HG03135 (cell line): ENCODE results near the gene ZNF350.
"Not testable (repeated sequence)": the region's sequence is repeated elsewhere in the genome, so short reads cannot be mapped to it uniquely, and the experiment has no call there.

Experiments used
- ATAC-seq: cut with Tn5 transposase; IDR thresholded peaks from one replicate; pipeline ENCODE4 v1.9.1; 2021; ENCODE audit warnings: mild to moderate bottlenecking, moderate library complexity; ENCODE audit not compliant: unreplicated experiment

Gene ZNF350

GRCh38 chr19:51986309-51987291 lies at the start of gene ZNF350:
Gene ZNF350, minus strand, starts transcription at chr19:51986840. Its CDS starts 12,480 bp downstream, at chr19:51974360.
- peak; percentile 96 for ATAC-seq

DNA sequence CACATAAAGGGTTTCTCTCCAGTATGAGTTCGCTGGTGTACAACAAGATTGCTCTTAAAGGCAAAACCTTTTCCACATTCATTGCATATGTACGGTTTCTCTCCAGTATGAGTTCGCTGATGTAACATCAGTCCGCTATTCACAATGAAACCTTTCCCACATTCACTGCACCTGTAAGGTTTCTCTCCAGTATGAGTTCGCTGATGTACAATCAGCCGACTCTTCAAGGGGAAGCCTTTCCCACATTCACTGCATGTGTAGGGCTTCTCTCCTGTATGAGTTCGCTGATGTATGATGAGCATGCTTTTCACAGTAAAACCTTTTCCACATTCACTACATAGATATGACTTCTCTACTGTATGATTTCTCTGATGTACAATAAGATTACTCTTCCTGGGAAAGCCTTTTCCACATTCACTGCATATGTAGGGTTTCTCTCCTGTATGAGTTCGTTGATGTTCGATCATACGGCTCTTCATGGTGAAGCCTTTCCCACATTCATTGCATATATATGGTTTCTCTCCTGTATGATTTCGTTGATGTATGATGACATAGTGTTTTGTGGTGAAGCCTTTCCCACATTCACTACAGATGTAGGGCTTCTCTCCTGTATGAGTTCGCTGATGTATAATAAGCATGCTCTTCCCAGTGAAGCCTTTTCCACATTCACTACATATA lies 47.5 kb upstream of the ZNF350 start:
- ATAC-seq, result no peak

- ATAC-seq, result peak; percentile 34
Measured at GRCh38 chr19:52028780-52029123, 42.1 kb upstream of the ZNF350 start.

- peak; percentile 78 for ATAC-seq
Measured at GRCh38 chr19:52028027-52028779, 41.6 kb upstream of the ZNF350 start, which contains the start of gene ZNF614. Gene ZNF614, minus strand, starts transcription at chr19:52028379. Its CDS starts 2,634 bp downstream, at chr19:52025745.

DNA sequence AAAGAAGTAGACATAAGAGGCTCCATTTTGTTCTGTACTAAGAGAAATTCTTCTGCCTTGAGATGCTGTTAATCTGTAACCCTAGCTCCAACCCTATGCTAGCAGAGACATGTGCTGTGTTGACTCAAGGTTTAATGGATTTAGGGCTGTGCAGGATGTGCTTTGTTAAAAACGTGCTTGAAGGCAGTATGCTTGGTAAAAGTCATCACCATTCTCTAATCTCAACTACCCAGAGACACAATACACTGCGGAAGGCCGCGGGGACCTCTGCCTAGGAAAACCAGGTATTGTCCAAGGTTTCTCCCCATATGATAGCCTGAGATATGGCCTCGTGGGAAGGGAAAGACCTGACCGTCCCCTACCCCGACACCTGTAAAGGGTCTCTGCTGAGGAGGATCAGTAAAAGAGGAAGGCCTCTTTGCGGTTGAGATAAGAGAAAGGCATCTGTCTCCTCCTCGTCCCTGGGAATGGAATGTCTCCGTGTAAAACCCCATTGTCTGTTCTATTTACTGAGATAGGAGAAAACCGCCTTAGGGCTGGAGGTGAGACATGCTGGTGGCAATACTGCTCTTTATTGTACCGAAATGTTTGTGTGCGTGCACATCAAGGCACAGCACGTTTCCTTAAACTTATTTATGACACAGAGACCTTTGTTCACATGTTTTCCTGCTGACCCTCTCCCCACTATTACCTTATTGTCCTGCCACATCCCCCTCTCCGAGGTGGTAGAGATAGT lies 39.8 kb upstream of the ZNF350 start:
- ATAC-seq, result not testable (repeated sequence)

- not testable (repeated sequence) for ATAC-seq
Measured at GRCh38 chr19:52024478-52024877, 37.8 kb upstream of the ZNF350 start.

DNA sequence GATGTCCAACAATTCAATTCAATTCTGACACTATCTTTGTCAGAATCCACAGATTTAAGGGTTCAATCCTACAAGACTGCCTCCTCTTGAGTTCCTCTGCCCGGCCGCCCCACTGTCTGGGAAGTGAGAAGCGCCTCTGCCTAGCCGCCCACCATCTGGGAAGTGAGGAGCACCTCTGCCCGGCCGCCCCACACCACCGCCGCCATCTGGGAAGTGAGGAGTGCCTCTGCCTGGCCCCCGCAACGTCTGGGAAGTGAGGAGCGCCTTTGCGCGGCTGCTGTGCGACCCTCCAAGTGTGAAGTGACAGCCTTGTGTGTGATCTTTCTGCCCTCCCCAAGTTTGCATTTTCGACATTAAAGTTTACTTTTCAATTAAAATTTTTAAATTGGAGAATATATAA lies 35.6 kb upstream of the ZNF350 start:
- ATAC-seq, result no peak

- no peak for ATAC-seq
Measured at GRCh38 chr19:52020506-52020905, 33.9 kb upstream of the ZNF350 start.

DNA sequence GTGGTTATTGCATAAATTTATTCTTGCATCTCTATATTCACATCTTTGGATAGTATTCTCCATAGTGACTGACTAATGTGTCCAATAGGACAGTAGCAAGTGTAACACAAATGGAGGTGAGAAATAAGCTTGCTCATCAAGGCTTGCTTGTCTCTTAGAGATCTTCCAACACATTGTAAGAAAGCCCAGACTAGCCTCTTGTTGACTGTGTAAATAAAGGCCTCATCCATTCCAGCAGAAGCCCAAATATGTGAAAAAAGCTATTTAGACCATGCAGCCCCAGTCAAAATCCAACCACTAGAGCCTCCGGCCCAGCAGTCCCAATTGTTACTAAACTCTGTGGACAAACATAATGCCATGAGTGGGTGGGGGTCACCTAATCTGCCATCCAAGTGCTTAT lies 24.0 kb upstream of the ZNF350 start:
- no peak for ATAC-seq

GRCh38 chr19:52007806-52008557 lies 21.3 kb upstream of the ZNF350 start, which contains the start of gene ZNF615:
Gene ZNF615, minus strand, starts transcription at chr19:52008211. Its CDS starts 4,500 bp downstream, at chr19:52003711.
- peak; percentile 87 for ATAC-seq

DNA sequence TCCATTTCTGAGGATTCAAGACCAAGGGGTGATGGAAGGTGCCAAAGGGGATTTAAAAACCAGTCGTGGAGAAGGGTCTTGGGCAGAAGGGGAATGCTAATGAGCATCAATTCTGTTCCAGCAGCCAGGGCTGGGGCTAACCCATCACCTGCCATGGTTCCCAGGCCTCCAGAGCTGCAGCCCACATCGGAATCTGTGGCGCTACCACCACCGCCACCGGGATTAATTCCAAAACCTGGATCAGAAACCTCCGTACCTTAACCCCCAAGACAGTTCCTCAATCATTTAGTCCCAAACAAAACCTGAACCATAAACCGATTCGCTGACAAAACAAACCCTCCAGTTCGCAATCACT lies 20.8 kb upstream of the ZNF350 start:
- ATAC-seq, result no peak

- no peak for ATAC-seq
Measured at GRCh38 chr19:51994048-51994644, 7.5 kb upstream of the ZNF350 start.

GRCh38 chr19:51993422-51993821 lies 6.8 kb upstream of the ZNF350 start:
- no peak for ATAC-seq

DNA sequence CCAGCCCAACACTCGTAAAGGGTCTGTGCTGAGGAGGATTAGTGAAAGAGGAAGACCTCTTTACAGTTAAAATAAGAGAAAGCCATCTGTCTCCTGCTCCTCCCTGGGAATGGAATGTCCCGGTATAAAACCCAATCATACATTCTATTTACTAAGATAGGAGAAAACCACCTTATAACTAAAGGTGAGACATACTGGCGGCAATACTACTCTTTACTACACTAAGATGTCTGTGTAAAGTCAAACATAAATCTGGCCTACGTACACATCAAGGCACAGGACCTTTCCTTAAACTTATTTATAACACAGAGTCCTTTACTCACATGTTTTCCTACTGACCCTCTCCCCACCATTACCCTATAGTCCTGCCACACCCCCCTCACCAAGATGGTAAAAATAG lies 3.3 kb downstream of the ZNF350 start:
- ATAC-seq, result no peak

- ATAC-seq, result not testable (repeated sequence)
Measured at GRCh38 chr19:51980926-51981325, 5.7 kb downstream of the ZNF350 start.

DNA sequence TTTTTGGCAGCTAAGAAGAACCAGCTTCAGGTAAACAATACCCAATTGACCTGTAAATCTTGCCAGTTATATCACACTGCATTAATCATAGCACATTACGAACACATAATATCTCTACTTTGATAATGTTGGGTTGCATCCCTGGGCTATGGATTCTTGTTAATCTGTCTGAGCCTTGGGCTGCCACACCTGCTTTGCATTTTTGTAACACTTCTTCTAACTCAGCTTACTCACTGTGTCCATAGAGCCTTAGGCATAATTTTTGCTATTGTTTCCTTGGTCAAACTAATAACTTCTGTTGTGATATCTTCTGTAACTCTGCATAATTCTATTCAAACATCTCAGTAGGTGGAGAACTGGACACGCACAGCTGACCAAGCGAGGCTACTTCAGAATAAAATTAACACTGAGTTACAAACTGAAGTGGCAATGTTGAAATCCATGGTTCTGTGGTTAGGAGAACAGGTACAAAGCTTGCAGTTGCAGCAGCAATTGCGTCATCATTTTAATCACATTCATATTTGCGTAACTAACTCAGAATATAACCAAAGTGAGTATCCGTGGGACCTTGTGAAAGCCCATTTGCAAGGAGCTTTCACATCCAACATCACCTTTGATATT lies 6.4 kb downstream of the ZNF350 start:
- ATAC-seq, result no peak

DNA sequence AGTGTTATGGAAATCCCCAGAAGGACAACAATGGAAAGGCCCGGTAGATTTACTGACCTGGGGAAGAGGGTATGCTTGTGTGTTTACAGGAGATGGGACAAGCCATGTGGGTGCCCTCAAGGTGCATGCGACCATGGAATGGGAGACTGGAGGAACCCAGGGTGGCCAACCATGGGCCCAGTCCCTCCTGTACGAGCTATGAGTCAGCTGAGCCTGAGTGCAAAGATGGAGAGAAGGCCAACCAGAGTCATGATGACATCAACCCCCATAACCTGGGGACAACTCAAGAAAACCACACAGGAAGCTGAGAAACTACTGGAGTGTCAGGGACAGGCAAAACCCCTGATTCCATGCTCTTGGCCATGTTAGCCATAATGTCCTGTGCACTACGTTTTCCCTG lies 7.8 kb downstream of the ZNF350 start:
- ATAC-seq, result no peak

DNA sequence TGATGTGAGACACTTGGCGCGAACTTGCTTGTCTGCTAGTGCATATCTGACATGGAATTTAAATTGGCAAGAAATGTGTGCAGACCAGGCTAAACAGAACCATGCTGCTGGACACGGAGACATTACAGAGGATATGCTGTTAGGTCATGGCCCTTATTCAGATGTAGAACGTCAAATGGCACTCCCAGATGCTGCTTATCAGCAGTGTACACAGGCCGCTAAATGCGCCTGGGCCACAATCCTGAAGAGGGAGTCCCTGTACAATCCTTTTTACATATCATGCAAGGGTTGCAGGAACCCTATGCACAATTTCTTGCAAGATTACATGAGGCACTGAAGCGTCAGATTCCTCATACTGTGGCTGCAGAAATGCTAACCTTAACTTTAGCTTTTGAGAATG lies 9.3 kb downstream of the ZNF350 start:
- no peak for ATAC-seq

- ATAC-seq, result no peak
Measured at GRCh38 chr19:51976852-51977251, 9.8 kb downstream of the ZNF350 start.
